Umbilical cord (tissue), 2 donors: ENCODE measurements around the gene IER5L. TPM values are rescaled to one million over a fixed set of nuclear protein-coding genes. Genes with fewer than 3 reads are reported as not detected.

ENCODE experiments used
- DNase-seq: peaks from one replicate; pipeline ENCODE4 v3.0.0-alpha.2; 2015; ENCODE audit warnings: low spot score
- total RNA-seq: library from RNA; depleted of rRNA; stranded (reverse); fragments of >200 nt; gene quantifications from one replicate; pipeline ENCODE4 v1.2.3, GENCODE V29; 2014; ENCODE audit warnings: low replicate concordance; ENCODE audit not compliant: insufficient read depth

Gene IER5L
- total RNA-seq, 1 donor from 2014 or later = 33.5 TPM

DNA sequence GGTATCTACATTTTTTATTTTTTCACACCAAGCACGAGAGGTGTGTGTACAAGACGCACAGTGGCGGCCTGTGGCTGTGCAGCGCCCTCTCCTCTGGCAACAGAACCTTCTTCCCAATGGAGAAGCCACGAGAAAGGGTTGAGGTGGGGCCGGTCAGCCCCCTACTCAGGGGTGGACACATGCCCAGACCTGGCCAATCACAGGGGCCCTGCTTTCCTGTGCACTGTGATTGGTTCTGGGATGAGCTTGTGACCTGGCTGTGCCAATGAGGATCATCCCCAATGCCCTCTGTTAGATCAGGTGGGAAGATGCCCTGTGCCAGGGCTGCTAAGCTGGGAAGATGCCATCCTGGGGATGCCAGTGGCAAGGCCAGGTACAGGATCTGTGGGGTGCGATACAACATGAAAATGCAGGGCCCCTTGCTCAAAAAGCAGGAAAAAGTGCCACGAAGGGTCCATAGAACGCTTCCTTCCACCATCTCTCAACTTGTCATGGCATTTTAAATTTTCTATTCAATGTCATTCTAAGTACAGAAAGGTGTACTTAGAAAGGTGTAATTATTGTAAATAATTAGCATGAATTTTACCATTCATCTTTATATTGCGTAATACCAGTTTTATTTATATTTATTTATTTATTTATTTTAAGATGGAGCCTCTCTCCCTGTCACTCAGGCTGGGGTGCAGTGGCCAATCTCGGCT lies 15.4 kb downstream of the IER5L start:
- DNase-seq = no peak

GRCh38 chr9:129161534-129161837 lies 16.6 kb downstream of the IER5L start:
- DNase-seq = no peak

- DNase-seq = no peak
Observed at GRCh38 chr9:129160712-129161533, 17.1 kb downstream of the IER5L start.

- DNase-seq = no peak
Observed at GRCh38 chr9:129156163-129156562, 21.9 kb downstream of the IER5L start.

DNA sequence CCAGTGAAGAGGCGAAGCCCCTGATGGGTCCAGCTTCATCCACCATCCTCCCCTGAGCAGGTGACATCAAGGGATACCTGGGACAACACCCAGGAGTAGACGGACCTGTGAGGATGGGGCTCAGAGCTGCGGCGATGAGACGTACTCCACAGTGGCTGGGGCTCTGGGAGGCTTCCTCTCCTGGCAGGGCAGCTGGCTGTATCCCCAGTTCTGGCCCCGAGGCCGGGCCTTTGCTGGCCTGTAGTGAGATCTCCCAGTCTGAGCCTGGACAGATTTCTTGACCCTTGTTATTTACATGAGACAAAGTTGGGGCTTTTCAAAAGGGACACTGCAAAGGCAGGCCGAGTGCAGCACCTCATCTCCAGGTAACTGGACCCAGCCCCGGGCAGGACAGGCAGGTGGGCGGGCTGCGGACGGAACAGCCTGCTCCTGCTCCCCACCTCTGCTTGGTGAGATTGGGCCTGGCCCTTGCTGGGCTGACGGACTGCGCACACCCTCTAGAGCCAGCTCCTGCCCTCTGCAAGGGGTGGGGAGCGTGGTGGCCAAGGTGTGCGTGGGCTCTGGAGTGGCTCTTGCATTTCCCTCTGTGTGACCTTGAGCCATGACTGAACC lies 23.1 kb downstream of the IER5L start:
- DNase-seq = no peak

GRCh38 chr9:129151469-129151868 lies 26.6 kb downstream of the IER5L start:
- DNase-seq = no peak

- no peak for DNase-seq
Observed at GRCh38 chr9:129150672-129151211, 27.3 kb downstream of the IER5L start.

DNA sequence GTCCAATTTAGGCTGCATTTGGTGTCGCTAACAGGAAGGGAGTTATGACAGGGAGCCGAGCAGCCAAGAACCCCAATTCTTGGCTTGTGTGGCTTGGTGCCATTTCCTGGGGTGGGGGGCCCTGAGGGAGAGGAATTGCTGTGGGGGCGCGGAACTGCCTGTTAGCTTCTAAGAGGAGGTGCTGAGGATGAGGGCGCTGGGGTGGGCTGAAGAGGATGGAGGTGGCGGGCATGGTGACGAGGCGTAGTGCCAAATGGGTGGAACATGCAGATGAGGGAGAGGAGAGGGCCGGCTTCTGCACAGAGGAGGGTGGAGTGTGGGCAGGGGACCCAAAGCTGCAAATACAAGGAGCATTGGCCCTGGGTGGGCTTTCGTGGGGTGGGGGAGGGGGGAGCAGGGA lies 27.9 kb downstream of the IER5L start:
- DNase-seq = no peak

- DNase-seq = no peak
Observed at GRCh38 chr9:129149442-129149841, 28.6 kb downstream of the IER5L start.

- DNase-seq = no peak
Observed at GRCh38 chr9:129148463-129149204, 29.4 kb downstream of the IER5L start.

DNA sequence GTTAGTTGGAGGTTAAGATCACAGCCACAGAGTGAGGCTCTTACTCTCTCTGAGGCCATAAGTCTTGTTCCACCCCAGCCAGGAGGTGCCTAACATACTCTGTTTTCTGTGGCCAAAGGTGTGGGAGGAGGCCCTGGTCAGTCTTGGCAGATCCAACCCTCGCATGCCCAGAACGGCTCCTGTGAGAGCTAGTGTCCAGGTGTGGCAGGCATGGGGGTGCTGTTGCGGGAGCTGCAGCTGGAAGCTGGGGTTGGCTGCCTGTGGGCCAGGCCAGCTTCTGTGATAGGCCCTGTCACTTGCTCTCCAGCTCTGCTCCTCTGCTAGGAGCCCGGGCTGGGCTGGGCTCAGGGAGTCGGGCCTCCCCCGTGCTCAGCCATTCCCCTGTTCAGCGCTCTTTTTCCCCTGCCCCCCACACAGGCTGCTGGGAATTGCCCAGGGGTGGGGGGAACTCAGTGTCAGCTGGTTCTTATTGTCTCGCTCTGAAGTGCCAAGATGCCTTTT lies 31.6 kb downstream of the IER5L start:
- DNase-seq = peak; percentile 55

DNA sequence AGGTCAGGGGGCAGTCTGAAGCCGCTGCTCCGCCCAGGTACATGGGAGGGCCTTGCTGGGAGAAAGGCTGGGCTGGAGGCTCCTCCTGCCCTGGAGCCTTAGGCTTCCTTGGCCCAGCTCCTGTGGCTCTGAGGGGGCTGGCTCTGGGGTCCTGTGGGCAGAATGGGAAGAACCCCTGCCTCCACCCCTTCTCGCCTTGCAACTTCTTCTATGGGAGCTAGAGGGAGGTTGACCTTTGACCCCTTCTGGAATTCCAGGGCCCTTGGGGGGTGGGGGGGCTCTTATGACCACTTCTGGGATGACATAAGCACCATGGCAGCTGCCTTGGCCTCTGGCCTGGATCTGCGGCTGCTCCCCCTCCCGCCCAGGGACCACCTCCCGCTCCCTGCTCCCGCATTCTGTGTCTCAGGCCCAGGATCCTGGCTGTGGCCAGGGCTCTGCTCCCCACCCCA lies 32.2 kb downstream of the IER5L start:
- DNase-seq = peak; percentile 80

GRCh38 chr9:129145316-129145715 lies 32.7 kb downstream of the IER5L start:
- DNase-seq = no peak

DNA sequence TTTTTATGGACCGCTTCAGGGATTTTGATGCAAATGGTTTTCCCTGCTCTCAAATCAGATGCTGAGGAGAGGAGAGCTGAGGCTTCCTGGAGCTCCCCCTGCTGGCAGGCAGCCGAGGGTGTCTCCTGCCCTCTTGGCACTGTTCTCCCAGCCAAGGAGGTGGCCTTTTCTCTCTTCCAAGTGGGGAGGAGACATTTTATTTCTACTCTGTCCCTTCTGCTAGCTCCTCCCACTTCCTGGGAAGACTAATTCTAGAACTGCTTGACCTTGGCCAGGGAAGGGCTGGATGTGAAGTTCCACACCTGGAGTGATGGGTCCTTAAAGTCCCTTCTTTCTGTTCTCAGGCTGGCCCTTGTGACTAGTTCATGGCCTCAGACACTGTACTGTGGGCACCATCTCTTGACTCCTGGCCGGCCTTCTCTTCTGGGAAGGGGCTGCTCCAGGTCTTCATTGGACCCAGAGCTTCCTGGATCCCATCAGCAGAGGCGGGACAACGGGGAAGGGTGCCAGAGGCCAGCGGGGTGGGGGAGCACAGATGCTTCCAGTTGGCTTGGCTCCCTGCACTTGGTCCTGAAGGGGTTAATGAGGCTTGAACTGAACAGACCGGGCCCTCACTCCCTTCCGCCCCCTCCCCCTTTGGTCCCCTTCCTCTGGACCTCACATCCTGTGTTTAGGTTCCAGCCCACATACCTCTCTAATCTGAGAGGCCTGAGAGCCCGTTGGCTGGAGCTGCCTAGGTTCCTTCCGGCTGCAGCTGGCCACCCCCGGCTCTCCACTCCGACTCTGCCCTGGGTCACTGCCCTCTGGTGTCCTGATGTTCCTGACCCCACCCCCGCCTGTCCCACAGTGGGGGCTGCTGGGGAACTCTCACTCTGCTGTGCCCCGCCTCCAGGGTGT lies 34.8 kb downstream of the IER5L start:
- DNase-seq = peak; percentile 90

DNA sequence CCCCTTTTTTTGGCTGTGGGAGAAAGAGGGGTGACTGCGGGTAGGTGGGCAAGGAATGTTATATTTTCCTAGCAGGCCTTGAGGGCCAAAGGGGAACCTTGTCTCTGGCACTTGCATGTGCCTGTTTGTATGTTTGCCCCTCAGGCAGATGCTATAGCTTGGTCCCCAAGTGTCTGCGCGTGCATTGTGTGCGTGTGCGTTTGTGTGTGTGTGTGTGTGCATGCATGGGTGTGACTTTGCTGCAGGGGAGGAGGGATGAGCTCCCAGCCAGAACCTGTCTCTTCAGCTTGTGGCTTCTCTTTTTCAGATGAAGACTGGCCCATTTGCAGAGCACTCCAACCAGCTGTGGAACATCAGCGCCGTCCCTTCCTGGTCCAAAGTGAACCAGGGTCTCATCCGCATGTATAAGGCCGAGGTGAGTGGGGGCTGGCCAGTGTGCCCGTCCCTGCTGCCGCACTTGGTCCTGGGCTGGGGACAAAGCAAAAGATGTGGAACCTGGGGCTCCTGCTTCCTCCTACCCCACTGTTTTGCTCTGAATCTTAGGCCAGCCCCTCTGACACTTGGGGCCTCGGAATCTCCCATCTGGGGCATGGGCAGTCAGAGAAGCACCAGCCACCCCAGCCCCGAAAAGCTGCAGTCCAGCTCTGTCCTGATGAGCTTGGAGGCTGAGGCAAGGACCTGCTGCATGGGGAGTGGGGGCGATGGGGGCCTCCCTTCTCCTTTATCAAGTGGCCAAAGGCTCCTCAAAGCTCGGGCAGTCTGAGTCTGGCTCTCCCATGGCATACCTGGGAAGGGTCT lies 35.7 kb downstream of the IER5L start:
- DNase-seq = no peak

- DNase-seq = peak; percentile 84
Observed at GRCh38 chr9:129141066-129142041, 36.7 kb downstream of the IER5L start.

DNA sequence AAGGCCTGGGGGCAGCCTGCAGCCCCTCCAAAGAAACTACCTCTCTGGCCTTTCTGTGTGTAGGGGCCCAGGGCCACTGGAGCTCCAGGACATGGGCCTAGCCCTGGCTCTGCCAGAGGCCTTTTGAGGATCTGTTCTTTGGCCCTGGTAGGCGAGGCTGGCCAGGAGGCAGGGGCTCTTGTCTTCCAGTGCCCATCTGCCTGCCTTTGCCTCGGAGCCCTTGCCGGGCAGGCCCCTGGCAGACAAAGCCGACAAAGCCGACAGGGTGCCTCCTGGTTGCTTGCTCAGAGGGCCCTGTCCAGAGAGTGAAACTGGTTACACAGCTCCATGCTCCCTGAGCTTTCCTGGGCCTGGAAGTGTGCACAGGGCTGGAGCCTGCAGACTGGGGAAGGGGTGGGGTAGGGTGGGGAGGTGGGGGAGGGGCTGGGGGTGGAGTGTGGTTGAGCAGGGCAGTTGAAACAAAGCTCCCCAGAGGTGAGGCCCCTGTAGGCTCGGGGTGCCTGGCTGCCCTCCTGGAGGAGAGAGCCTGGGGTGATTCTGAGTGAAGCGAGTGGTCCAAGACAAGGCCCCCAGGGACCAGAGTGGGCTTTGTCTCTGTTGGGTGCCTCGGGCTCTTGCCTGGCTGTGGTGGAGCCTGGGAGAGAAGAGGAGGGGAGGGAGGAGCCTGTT lies 37.5 kb downstream of the IER5L start:
- peak; percentile 72 for DNase-seq

DNA sequence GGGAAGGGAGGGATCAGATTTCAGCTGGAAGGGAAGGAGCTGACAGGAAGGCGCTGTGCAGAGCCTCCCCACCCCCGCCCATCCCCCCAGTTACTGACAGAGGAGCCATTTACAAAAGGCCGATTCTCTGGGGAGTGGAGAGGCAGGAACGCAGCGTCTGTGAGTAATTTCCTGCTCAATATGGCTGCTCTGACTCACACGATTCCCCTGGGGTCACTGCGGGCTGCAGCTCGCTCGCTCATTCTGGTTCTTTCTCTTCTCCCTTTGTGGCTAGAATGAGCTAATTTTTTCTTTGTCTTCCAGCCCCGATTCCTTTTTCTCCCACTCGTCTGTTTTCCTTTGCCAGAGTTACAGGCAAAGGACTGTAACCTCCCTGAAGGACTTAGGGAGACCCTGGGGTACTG lies 38.1 kb downstream of the IER5L start:
- peak; percentile 100 for DNase-seq
